Stimulated activated CD8-positive, alpha-beta memory T cell treated with anti-CD3 and anti-CD28 coated beads, Interleukin-4, amount 100 ng/mL, for 24 hours (primary cell): Measurements from ENCODE around the gene FHIT.

Experiments
- DNase-seq: peaks from one replicate; pipeline ENCODE4 v3.0.0-alpha.2; 2020; ENCODE audit warnings: low read depth

The FHIT gene

GRCh38 chr3:60325610-60326170, 925.6 kb downstream of the FHIT start:
- no peak for DNase-seq

- no peak for DNase-seq
Observed at GRCh38 chr3:60323651-60324050, 927.6 kb downstream of the FHIT start.

GRCh38 chr3:60323180-60323579, 928.1 kb downstream of the FHIT start:
- no peak for DNase-seq

- DNase-seq: no peak
Observed at GRCh38 chr3:60322298-60322856, 928.9 kb downstream of the FHIT start.

- DNase-seq: no peak
Observed at GRCh38 chr3:60319179-60319858, 931.9 kb downstream of the FHIT start.

- no peak for DNase-seq
Observed at GRCh38 chr3:60316121-60316797, 935.0 kb downstream of the FHIT start.

- no peak for DNase-seq
Observed at GRCh38 chr3:60313951-60314461, 937.2 kb downstream of the FHIT start.

- no peak for DNase-seq
Observed at GRCh38 chr3:60313231-60313798, 937.9 kb downstream of the FHIT start.

- no peak for DNase-seq
Observed at GRCh38 chr3:60309539-60310268, 941.5 kb downstream of the FHIT start.

GRCh38 chr3:60308808-60309207, 942.4 kb downstream of the FHIT start:
- DNase-seq: no peak

- DNase-seq: no peak
Observed at GRCh38 chr3:60307562-60308199, 943.6 kb downstream of the FHIT start.

- DNase-seq: no peak
Observed at GRCh38 chr3:60304112-60304511, 947.1 kb downstream of the FHIT start.

- no peak for DNase-seq
Observed at GRCh38 chr3:60303160-60303559, 948.1 kb downstream of the FHIT start.

- no peak for DNase-seq
Observed at GRCh38 chr3:60301142-60301541, 950.1 kb downstream of the FHIT start.

GRCh38 chr3:60298141-60298540, 953.1 kb downstream of the FHIT start:
- no peak for DNase-seq

GRCh38 chr3:60294181-60294580, 957.1 kb downstream of the FHIT start:
- DNase-seq: no peak

- DNase-seq: no peak
Observed at GRCh38 chr3:60291115-60291514, 960.1 kb downstream of the FHIT start.

GRCh38 chr3:60290122-60290492, 961.1 kb downstream of the FHIT start:
- no peak for DNase-seq

- no peak for DNase-seq
Observed at GRCh38 chr3:60289341-60290121, 961.7 kb downstream of the FHIT start.

GRCh38 chr3:60282866-60283265, 968.4 kb downstream of the FHIT start:
- DNase-seq: no peak

GRCh38 chr3:60281970-60282369, 969.3 kb downstream of the FHIT start:
- no peak for DNase-seq
